HUDEP-2 (cell line): Measurements from ENCODE around the gene CEACAM5.
A peak's percentile ranks its signal among the peaks of the same experiment; 100 is the strongest.

Source experiments
- DNase-seq, 76 experiments: peaks; one replicate each; lab custom pipeline; 2025; ENCODE audit not compliant: unreplicated experiment in 76 of 76; lab: John Stamatoyannopoulos, UW

The CEACAM5 gene

DNA sequence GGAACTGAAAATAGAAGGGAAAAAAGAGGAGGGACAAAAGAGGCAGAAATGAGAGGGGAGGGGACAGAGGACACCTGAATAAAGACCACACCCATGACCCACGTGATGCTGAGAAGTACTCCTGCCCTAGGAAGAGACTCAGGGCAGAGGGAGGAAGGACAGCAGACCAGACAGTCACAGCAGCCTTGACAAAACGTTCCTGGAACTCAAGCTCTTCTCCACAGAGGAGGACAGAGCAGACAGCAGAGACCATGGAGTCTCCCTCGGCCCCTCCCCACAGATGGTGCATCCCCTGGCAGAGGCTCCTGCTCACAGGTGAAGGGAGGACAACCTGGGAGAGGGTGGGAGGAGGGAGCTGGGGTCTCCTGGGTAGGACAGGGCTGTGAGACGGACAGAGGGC is at the start of gene CEACAM5:
TSS of gene CEACAM5 (plus strand) at position 146 of the 400 bp plus-strand sequence. CDS start at position 252, 106 bp downstream.
- no peak for DNase-seq

DNA sequence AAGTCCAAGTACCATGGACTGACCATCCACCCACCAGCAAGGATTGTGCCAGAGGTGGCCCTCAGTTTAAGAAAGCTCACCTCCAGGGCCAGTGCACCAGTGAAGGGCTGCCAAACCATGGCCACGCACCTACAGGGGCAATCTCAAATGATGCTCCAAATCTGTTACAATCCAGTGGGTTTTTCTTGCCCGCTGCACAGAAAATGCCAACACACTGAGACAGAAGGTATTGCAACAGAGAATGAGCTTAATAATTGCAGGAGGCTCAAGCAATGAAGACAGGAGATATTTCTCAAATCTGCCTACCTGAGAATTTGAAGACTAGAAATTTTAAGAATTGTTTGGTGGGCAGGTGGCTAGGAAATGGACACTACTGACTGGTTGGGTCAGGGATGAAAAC is 42.4 kb upstream of the CEACAM5 start:
- DNase-seq = no peak

GRCh38 chr19:41668315-41668714 is 40.1 kb upstream of the CEACAM5 start:
- DNase-seq = no peak

DNA sequence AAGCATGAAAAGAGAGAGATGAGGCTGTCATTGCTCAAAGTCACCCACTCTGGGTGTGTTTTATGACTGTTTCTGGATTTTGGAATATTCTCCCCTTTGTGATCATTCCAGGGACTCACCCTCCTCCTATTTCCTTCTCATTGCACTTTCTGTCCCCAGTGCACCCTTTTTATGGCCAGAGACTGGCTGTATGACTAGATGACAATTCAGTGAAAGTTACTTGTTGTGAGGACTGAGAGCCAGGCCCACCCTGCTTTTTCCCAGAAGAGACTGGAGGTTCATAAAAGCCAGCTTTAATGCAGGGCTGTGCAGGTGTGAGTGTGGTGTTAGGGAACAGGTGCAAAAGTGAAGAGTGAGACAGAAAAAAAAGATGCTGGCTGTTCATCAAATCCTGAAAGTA is 37.7 kb upstream of the CEACAM5 start:
- no peak for DNase-seq

DNA sequence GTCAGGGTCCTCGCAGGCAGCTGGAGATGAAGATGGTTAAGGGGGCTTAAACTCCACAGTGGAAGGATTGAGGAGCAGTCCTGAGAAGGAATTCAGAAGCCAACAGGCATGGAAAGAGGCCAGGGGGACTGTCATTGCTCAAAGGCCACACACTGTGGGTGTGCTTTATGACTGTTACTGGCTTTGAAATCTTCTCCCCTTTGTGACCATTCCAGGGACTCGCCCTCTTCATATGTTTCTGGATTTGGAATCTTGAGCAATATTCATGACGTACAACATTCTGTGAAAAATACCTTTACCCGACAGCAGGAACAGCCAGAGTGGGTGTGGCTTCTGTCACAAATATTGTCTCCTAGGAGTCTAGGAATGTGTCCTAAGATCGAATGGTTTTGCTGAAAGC is 36.9 kb upstream of the CEACAM5 start:
- DNase-seq = no peak

DNA sequence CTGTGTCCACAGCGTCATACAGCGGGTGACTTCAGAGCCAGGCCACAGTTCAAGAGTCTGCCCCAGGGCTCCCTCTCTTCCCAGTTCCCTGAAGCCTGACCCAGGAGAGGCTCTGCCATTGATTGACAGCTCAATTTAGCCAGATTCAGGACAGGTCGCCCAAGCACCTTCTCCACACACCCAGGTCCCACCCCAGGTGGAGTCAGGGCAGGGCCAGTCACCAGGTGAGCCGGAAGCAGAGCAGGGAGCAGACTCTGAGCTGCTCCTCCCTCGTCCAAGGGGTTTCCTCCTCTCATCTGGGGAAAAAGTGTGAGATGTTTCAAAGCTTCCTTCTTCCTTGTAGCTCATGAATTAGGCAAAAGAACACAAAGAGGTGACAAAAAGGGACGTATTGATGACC is 26.0 kb upstream of the CEACAM5 start:
- DNase-seq = no peak

- no peak for DNase-seq
Measured at GRCh38 chr19:41687419-41687818, 21.0 kb upstream of the CEACAM5 start.

GRCh38 chr19:41688098-41688497 is 20.3 kb upstream of the CEACAM5 start, which contains the start of gene CEACAM7:
TSS of gene CEACAM7 (minus strand) at chr19:41688270. CDS start at chr19:41688165, 105 bp downstream.
- DNase-seq = no peak

DNA sequence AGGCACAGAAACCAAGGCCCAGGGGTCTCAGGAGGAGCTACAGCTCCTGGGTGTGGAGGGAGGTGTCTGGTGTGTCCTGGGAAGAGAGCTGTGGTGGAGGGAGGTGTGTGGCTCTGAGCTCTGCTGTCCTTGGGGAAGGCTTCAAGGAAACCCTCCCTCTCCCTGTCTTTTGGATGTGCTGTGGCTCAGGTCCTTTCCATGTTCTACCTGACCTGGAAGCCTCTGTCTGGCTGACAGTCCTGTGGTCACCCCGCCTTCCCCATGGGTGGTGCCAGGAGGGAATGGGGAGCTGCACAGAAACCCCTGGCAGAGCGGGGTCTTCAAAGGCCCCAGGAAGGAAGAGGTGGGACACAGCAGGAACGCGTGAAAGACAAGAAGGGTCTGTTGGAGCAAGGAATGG is 19.7 kb upstream of the CEACAM5 start:
- no peak for DNase-seq

- no peak for DNase-seq
Measured at GRCh38 chr19:41689993-41690800, 18.2 kb upstream of the CEACAM5 start.

- no peak for DNase-seq
Measured at GRCh38 chr19:41690801-41691065, 17.7 kb upstream of the CEACAM5 start.

DNA sequence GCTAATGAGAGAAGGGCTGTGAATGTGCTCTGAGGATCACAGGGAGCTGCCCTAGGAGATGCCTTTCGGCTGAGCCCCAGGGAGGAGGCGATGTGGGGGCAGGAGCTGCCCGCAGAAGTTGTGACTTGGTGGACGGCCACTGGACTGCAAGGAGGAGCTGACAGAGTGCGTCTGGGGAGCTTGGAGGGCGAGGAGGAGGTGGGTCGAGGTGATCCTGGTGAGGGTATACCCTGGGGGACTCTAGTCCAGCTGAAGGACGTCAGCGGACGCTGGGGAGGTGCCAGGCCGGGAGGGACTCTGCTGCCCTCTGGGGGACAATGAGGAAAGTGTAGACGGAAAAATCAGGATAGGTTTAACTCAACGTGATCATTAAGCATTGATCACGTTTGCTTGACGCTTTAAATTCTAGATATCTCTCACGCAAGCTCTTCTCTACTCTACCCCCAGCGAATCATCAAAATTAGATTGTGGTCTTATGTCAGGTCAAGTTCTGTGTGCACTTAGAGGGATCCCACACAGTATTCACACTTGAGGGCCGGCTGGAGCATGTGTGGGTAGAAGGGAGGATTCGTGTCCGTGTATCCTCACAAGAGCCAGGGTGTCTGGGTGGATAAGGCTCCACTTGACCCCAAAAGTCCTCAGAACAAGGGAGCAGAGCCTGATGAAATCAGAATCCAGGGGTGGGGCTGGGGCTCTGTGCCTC is 17.0 kb upstream of the CEACAM5 start:
- peak in 14 of 76 experiments; percentile 6 to 44 (median 14) for DNase-seq

- DNase-seq = no peak
Measured at GRCh38 chr19:41694196-41694595, 14.2 kb upstream of the CEACAM5 start.

DNA sequence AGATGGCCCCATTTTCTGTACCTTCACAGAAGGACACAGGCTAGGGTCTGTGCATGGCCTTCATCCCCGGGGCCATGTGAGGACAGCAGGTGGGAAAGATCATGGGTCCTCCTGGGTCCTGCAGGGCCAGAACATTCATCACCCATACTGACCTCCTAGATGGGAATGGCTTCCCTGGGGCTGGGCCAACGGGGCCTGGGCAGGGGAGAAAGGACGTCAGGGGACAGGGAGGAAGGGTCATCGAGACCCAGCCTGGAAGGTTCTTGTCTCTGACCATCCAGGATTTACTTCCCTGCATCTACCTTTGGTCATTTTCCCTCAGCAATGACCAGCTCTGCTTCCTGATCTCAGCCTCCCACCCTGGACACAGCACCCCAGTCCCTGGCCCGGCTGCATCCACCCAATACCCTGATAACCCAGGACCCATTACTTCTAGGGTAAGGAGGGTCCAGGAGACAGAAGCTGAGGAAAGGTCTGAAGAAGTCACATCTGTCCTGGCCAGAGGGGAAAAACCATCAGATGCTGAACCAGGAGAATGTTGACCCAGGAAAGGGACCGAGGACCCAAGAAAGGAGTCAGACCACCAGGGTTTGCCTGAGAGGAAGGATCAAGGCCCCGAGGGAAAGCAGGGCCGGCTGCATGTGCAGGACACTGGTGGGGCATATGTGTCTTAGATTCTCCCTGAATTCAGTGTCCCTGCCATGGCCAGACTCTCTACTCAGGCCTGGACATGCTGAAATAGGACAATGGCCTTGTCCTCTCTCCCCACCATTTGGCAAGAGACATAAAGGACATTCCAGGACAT is 13.4 kb upstream of the CEACAM5 start:
- DNase-seq = no peak

GRCh38 chr19:41695745-41696144 is 12.7 kb upstream of the CEACAM5 start:
- no peak for DNase-seq

DNA sequence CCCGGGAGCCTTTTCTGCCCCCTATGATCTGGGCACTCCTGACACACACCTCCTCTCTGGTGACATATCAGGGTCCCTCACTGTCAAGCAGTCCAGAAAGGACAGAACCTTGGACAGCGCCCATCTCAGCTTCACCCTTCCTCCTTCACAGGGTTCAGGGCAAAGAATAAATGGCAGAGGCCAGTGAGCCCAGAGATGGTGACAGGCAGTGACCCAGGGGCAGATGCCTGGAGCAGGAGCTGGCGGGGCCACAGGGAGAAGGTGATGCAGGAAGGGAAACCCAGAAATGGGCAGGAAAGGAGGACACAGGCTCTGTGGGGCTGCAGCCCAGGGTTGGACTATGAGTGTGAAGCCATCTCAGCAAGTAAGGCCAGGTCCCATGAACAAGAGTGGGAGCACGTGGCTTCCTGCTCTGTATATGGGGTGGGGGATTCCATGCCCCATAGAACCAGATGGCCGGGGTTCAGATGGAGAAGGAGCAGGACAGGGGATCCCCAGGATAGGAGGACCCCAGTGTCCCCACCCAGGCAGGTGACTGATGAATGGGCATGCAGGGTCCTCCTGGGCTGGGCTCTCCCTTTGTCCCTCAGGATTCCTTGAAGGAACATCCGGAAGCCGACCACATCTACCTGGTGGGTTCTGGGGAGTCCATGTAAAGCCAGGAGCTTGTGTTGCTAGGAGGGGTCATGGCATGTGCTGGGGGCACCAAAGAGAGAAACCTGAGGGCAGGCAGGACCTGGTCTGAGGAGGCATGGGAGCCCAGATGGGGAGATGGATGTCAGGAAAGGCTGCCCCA is 11.8 kb upstream of the CEACAM5 start:
- DNase-seq = peak in 9 of 76 experiments; percentile 3 to 20 (median 8)

DNA sequence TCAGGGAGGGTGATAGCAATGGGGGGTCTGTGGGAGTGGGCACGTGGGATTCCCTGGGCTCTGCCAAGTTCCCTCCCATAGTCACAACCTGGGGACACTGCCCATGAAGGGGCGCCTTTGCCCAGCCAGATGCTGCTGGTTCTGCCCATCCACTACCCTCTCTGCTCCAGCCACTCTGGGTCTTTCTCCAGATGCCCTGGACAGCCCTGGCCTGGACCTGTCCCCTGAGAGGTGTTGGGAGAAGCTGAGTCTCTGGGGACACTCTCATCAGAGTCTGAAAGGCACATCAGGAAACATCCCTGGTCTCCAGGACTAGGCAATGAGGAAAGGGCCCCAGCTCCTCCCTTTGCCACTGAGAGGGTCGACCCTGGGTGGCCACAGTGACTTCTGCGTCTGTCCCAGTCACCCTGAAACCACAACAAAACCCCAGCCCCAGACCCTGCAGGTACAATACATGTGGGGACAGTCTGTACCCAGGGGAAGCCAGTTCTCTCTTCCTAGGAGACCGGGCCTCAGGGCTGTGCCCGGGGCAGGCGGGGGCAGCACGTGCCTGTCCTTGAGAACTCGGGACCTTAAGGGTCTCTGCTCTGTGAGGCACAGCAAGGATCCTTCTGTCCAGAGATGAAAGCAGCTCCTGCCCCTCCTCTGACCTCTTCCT is 11.1 kb upstream of the CEACAM5 start:
- no peak for DNase-seq

- DNase-seq = no peak
Measured at GRCh38 chr19:41698746-41699230, 9.6 kb upstream of the CEACAM5 start.

DNA sequence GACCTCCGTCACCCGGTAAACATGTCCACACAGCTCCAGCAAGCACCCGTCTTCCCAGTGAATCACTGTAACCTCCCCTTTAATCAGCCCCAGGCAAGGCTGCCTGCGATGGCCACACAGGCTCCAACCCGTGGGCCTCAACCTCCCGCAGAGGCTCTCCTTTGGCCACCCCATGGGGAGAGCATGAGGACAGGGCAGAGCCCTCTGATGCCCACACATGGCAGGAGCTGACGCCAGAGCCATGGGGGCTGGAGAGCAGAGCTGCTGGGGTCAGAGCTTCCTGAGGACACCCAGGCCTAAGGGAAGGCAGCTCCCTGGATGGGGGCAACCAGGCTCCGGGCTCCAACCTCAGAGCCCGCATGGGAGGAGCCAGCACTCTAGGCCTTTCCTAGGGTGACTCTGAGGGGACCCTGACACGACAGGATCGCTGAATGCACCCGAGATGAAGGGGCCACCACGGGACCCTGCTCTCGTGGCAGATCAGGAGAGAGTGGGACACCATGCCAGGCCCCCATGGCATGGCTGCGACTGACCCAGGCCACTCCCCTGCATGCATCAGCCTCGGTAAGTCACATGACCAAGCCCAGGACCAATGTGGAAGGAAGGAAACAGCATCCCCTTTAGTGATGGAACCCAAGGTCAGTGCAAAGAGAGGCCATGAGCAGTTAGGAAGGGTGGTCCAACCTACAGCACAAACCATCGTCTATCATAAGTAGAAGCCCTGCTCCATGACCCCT is 9.0 kb upstream of the CEACAM5 start:
- DNase-seq = no peak
